OCI-LY7 (cell line): ENCODE data around the gene KIAA0232.

Experiments used
- EZH2phosphoT487 ChIP-seq: fragments of 200-600 bp; sonication (generic); IDR thresholded peaks from 2 replicates; pipeline ENCODE4 v1.6.1; 2018; ENCODE audit warnings: low read depth, borderline replicate concordance, mild to moderate bottlenecking, mixed run types, antibody characterized with exemption, low read length, moderate library complexity, mixed read lengths
- TF ChIP-seq, protein P1 (sequence below): fragments of 200-600 bp; sonication (generic); conservative IDR thresholded peaks from 2 replicates; pipeline ENCODE4 v1.5.1; 2014; ENCODE audit warnings: mild to moderate bottlenecking, antibody characterized with exemption, low read length, moderate library complexity, mixed read lengths

DNA sequence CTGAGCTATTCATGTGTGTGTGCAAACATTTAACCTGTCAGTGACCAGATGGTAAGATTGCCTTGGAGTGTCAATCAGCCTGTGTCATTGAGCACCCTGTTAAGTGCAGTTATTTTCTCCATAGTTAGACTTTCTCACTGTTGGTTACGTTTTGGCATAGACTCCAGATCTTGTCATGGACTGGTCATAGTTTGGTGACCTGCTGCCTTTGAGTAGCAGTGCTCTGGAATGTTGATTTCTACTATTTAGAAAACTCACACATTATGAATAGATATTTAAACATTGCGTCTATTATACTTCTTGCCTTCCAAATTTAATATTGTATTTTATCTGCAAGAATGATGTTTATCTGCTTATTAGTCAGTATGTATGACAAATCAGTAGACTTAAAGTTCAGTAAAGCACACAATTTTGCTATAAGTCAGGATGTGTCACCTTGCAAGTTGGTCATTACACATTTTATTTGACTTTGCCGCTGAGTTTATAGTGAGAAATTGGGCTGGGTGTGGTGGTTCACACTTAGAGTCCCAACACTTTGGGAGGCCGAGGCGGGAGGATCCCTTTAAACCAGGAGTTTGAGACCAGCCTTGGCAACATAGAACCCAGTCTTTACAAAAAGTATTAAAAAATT, 42.4 kb downstream of the KIAA0232 start:
- TF ChIP-seq, protein P1, sequence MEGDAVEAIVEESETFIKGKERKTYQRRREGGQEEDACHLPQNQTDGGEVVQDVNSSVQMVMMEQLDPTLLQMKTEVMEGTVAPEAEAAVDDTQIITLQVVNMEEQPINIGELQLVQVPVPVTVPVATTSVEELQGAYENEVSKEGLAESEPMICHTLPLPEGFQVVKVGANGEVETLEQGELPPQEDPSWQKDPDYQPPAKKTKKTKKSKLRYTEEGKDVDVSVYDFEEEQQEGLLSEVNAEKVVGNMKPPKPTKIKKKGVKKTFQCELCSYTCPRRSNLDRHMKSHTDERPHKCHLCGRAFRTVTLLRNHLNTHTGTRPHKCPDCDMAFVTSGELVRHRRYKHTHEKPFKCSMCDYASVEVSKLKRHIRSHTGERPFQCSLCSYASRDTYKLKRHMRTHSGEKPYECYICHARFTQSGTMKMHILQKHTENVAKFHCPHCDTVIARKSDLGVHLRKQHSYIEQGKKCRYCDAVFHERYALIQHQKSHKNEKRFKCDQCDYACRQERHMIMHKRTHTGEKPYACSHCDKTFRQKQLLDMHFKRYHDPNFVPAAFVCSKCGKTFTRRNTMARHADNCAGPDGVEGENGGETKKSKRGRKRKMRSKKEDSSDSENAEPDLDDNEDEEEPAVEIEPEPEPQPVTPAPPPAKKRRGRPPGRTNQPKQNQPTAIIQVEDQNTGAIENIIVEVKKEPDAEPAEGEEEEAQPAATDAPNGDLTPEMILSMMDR = no peak
- TF ChIP-seq EZH2phosphoT487 = no peak
